Mucosa of descending colon (tissue), 3 donors: Measurements from ENCODE around the gene ZNF362. TPM values are rescaled to one million over a fixed set of nuclear protein-coding genes. Genes with fewer than 3 reads are reported as not detected.
"Not testable (repeated sequence)": the region's sequence is repeated elsewhere in the genome, so short reads cannot be mapped to it uniquely, and the experiment has no call there.

Experiments
- ATAC-seq: fragments of 200-7000 bp; cut with Tn5 transposase; one replicate; pipeline ENCODE4 v1.9.1; 2020; ENCODE audit warnings: mild to moderate bottlenecking, moderate library complexity
- DNase-seq, 3 donors: peaks; one replicate each; pipeline ENCODE4 v3.0.0-alpha.2; 2020
- H3K36me3 ChIP-seq: fragments of 200-600 bp; one replicate; pipeline ENCODE4 v1.8.0; 2021; ENCODE audit warnings: low read depth, mild to moderate bottlenecking
- H3K4me1 ChIP-seq: fragments of 200-600 bp; one replicate; pipeline ENCODE4 v1.8.0; 2021; ENCODE audit warnings: low read depth, mild to moderate bottlenecking
- H3K4me3 ChIP-seq: fragments of 200-600 bp; one replicate; pipeline ENCODE4 v1.8.0; 2021; ENCODE audit warnings: mild to moderate bottlenecking
- H3K9me3 ChIP-seq: fragments of 200-600 bp; one replicate; pipeline ENCODE4 v1.8.0; 2021; ENCODE audit warnings: mild to moderate bottlenecking
- CTCF ChIP-seq: fragments of 200-600 bp; IDR thresholded peaks from one replicate; pipeline ENCODE4 v1.8.0; 2022; ENCODE audit warnings: antibody characterized with exemption, mild to moderate bottlenecking
- intact Hi-C, 2 donors: fragments of 100-400 bp; cut with DNase I in 1 of 2; cut with micrococcal nuclease in 1 of 2; formaldehyde crosslinking; loops; one replicate each; pipeline versions ENCODE4 v1.11.0 to v1.11.1; 2022; cut with DNase I, micrococcal nuclease
- total RNA-seq, 3 donors: library from RNA; stranded (reverse); fragmentation: NEBNext Ultra II Directional in 2 of 3; extraction: Animal tissue kit (Norgen Biotek cat#: 25700) in 2 of 3; gene quantifications; one replicate each; pipeline versions ENCODE4 v1.2.1 to v1.2.4, GENCODE V29; 2021 to 2023
- donor health status: DM: no; HTN: no; CAD: no; lungs with moderate emphysema.
- donor health status: DM: no; HTN: no; CAD: no.
- donor health status: DM: no; HTN: yes; CAD: no.

Gene ZNF362
- total RNA-seq, 3 donors from 2014 or later = 12.1 to 33.3 (median 13.7) TPM

- H3K4me1 ChIP-seq = no peaks in the 10 kb centered on the region
- TF ChIP-seq CTCF = no peak
- no peaks in the 10 kb centered on the region for H3K36me3 ChIP-seq
- ATAC-seq = no peak
- intact Hi-C loops = no loop called here
- no peak overlapping the region for H3K4me3 ChIP-seq
- H3K9me3 ChIP-seq = no peaks in the 10 kb centered on the region
- DNase-seq = no peak
These were observed 22.2 kb upstream of the ZNF362 start for GRCh38 chr1:33234131-33234530.

- TF ChIP-seq CTCF = no peak
- no peaks in the 10 kb centered on the region for H3K4me1 ChIP-seq
- no peaks in the 10 kb centered on the region for H3K9me3 ChIP-seq
- no peak for ATAC-seq
- H3K36me3 ChIP-seq = no peaks in the 10 kb centered on the region
- no peak overlapping the region for H3K4me3 ChIP-seq
- no peak for DNase-seq
- intact Hi-C loops = no loop called here
These were observed 21.7 kb upstream of the ZNF362 start for GRCh38 chr1:33234588-33234990.

GRCh38 chr1:33235521-33235920 is 20.8 kb upstream of the ZNF362 start:
- ATAC-seq (no peak), DNase-seq (no peak)
- Histone ChIP-seq H3K4me1 (no peaks in the 10 kb centered on the region), H3K9me3 (no peaks in the 10 kb centered on the region), H3K4me3 (no peak overlapping the region), H3K36me3 (no peaks in the 10 kb centered on the region)
- intact Hi-C loops = no loop called here
- no peak for TF ChIP-seq CTCF

GRCh38 chr1:33236498-33236897 is 19.8 kb upstream of the ZNF362 start:
- H3K4me3 ChIP-seq = no peak overlapping the region
- H3K9me3 ChIP-seq = no peaks in the 10 kb centered on the region
- intact Hi-C loops = no loop called here
- ATAC-seq (no peak), DNase-seq (no peak)
- TF ChIP-seq CTCF = no peak
- no peaks in the 10 kb centered on the region for H3K36me3 ChIP-seq
- H3K4me1 ChIP-seq = no peaks in the 10 kb centered on the region

GRCh38 chr1:33237579-33237978 is 18.7 kb upstream of the ZNF362 start:
- ATAC-seq = no peak
- no peaks in the 10 kb centered on the region for H3K4me1 ChIP-seq
- no peak overlapping the region for H3K4me3 ChIP-seq
- H3K36me3 ChIP-seq = no peaks in the 10 kb centered on the region
- DNase-seq = no peak
- intact Hi-C loops = no loop called here
- TF ChIP-seq CTCF = no peak
- no peaks in the 10 kb centered on the region for H3K9me3 ChIP-seq

- H3K9me3 ChIP-seq, intact Hi-C loops, ATAC-seq, H3K4me3 ChIP-seq, DNase-seq, H3K36me3 ChIP-seq, H3K4me1 ChIP-seq: not testable (repeated sequence)
These were observed 18.0 kb upstream of the ZNF362 start for GRCh38 chr1:33238194-33238724.

- H3K36me3 ChIP-seq, ATAC-seq, intact Hi-C loops, H3K4me1 ChIP-seq, H3K9me3 ChIP-seq, DNase-seq, H3K4me3 ChIP-seq: not testable (repeated sequence)
These were observed 16.9 kb upstream of the ZNF362 start for GRCh38 chr1:33239410-33239809.
